ENCODE measurements around the gene SERPINA9.

DNA sequence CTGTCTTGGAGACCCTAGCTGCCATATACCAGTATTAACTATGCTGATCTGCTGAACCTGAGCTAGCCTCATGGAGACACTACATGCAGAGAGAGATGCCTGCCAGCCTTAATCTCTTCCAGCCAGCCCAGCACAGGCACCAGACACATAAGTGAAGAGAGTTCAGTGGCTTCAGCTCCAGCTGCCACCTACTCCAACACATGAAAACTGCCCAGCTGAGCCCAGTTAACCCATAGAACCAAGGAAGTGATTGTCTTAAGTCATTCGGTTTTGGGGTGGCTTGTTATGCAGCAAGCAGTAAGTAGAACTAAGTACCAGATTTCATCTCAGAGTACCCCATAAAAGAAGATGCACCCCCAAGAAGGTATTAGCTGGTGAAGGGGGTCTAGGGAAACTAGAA is 31.0 kb downstream of the SERPINA9 start:
- TF ChIP-seq, protein P1, sequence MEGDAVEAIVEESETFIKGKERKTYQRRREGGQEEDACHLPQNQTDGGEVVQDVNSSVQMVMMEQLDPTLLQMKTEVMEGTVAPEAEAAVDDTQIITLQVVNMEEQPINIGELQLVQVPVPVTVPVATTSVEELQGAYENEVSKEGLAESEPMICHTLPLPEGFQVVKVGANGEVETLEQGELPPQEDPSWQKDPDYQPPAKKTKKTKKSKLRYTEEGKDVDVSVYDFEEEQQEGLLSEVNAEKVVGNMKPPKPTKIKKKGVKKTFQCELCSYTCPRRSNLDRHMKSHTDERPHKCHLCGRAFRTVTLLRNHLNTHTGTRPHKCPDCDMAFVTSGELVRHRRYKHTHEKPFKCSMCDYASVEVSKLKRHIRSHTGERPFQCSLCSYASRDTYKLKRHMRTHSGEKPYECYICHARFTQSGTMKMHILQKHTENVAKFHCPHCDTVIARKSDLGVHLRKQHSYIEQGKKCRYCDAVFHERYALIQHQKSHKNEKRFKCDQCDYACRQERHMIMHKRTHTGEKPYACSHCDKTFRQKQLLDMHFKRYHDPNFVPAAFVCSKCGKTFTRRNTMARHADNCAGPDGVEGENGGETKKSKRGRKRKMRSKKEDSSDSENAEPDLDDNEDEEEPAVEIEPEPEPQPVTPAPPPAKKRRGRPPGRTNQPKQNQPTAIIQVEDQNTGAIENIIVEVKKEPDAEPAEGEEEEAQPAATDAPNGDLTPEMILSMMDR (IDR thresholded peaks at IDR 0.05) = no peak
- TF ChIP-seq POLR2A (IDR thresholded peaks at IDR 0.05) = no peak

Measured in tibial nerve (tissue), 3 donors.